T47D (cell line): ENCODE measurements around the gene TRPM3.

Source experiments
- DNase-seq, 2 experiments: peaks; one replicate each; pipeline versions ENCODE4 v3.0.0 to v3.0.0-alpha.2; 2011 to 2012; ENCODE audit warnings: low read depth in 1 of 2, low spot score in 1 of 2
- JUND ChIP-seq: IDR thresholded peaks from 2 replicates; pipeline ENCODE4 v1.6.1; 2012; ENCODE audit warnings: low read depth
- in situ Hi-C: cut with HindIII; loops from 2 replicates; pipeline ENCODE4 v1.10.0; 2016; ENCODE audit warnings: low sequenced_read_pairs, low pct_unique_long_range_greater_than_20kb

Gene TRPM3

GRCh38 chr9:71122022-71122275 is 528 bp upstream of the TRPM3 start:
- no peak for TF ChIP-seq JUND
- no peak for DNase-seq
- in situ Hi-C loops, result no loop called here

DNA sequence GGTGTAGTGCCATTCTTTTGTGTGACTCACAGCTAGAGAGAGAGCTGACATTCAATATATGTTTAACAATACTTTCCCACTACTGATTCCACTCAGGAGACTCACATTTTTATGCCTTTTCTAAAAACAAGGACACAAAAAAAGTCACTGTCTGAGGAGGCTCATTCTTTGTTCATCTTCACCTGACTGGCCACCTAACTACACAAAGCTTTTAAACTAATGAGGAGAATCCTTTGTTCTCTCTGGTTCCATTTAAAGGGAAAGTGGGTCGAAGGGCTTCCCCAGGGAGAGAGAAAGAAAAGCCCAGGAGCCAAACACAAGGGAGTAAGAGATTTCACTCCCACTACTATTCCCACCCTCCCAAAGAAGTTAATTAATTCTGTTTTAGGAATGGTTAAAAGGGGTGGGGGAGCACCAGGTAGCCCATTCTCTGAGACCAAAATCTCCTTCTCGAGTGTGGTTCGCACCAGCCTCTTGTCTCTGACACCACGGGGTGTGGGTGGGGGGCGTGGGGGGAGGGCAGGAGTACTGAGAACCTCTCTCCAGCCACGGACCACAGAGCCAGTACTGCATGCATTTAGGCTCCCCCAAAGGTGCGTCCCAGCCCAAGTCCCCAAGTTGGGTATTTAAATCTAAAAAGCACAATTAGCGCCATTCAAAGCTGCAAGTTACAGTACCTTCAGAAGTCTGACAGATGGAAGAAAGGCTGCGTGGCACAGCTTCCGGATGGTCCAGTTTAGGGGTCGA is 747 bp downstream of the TRPM3 start:
- no peak for DNase-seq
- TF ChIP-seq JUND, result no peak
- in situ Hi-C loops, result no loop called here

DNA sequence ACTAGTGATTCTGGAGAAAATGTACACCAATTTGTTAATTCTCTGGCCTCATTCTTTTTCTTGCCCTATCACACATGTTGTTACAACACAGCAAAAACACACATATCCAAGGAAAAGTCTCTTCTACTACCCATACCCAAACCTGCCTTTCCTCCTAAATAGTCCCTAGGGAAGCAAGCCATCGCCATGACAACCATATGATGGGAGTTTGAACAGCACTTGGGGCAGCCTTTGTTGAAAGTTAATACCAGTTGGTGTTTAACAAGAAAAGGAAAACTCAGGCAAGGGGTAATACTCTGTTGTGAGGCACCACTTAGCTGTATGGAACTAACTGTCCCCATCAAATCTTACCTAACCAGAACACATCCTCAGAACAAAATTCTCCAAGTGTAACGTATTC is 1.7 kb downstream of the TRPM3 start:
- no peak for TF ChIP-seq JUND
- no peak for DNase-seq
- in situ Hi-C loops, result no loop called here

GRCh38 chr9:71118324-71118723 is 3.1 kb downstream of the TRPM3 start:
- no peak for DNase-seq
- in situ Hi-C loops, result no loop called here
- TF ChIP-seq JUND, result no peak

GRCh38 chr9:71115448-71115975 is 5.9 kb downstream of the TRPM3 start:
- DNase-seq, result no peak
- in situ Hi-C loops, result no loop called here
- no peak for TF ChIP-seq JUND

DNA sequence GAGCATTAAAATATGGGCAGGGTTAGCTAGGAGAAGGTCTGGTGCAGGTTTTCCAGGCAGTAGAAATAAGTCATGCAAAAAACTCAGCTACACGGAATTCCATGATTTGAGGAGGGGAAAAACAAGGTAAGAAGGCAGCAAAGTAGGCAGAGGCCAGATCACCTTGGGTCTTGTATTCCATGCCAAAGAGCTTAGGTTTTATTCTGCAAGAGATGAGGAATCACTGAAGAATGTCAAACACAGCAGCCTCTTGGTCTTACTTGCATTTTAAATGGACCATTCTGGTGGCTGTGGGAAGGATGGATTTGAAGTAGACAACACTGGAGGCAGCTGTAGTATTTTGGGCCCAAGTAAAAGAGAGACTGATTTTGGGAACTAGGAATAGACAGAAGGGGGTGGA is 8.6 kb downstream of the TRPM3 start:
- no peak for TF ChIP-seq JUND
- in situ Hi-C loops, result no loop called here
- no peak for DNase-seq

DNA sequence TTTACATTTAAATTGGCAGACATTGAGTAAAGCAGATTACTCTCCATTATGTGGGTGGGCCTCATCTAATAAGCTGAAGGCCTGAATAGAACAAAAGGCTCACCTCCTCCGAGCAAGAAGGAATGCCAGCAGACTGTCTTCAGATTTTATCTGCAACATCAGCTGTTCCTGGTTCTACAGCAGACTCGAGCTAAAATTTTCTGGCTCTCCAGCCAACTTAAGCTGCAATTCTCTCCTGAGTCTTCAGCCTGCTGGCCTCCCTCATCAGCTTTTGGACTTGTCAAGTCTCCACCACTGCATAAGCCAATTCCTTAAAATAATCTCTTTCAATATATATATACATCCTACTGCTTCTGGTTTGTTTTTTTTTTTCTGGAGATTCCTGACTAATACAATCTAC is 12.5 kb downstream of the TRPM3 start:
- in situ Hi-C loops, result no loop called here
- TF ChIP-seq JUND, result no peak
- DNase-seq, result no peak

DNA sequence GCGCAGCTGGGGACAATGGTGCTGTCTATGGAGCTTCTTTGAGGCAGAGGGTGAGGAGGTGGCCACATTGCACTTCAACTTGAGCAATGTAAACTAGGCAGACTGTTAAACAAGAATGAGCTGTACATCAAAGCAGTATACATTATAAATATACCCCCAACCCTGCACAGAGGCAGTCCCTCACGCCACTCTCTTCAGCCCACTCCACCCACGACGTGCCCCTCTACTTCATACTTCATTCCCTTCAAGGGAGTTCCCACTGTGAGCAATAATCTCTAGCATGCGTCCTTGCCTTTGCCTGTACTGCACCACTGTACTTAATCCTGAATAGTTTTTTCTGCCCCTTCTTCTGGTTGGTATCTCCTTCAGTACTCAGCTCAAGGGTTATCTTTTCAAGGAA is 14.4 kb downstream of the TRPM3 start:
- TF ChIP-seq JUND, result no peak
- DNase-seq, result no peak
- in situ Hi-C loops, result no loop called here

GRCh38 chr9:71105192-71105591 is 16.2 kb downstream of the TRPM3 start:
- in situ Hi-C loops, result no loop called here
- no peak for DNase-seq
- TF ChIP-seq JUND, result no peak

GRCh38 chr9:71098801-71099200 is 22.6 kb downstream of the TRPM3 start:
- TF ChIP-seq JUND, result no peak
- in situ Hi-C loops, result no loop called here
- no peak for DNase-seq

GRCh38 chr9:71097671-71098070 is 23.8 kb downstream of the TRPM3 start:
- no peak for TF ChIP-seq JUND
- DNase-seq, result no peak
- in situ Hi-C loops, result no loop called here

- TF ChIP-seq JUND, result no peak
- in situ Hi-C loops, result no loop called here
- DNase-seq, result no peak
Observed at GRCh38 chr9:71096421-71097108, 24.9 kb downstream of the TRPM3 start.

DNA sequence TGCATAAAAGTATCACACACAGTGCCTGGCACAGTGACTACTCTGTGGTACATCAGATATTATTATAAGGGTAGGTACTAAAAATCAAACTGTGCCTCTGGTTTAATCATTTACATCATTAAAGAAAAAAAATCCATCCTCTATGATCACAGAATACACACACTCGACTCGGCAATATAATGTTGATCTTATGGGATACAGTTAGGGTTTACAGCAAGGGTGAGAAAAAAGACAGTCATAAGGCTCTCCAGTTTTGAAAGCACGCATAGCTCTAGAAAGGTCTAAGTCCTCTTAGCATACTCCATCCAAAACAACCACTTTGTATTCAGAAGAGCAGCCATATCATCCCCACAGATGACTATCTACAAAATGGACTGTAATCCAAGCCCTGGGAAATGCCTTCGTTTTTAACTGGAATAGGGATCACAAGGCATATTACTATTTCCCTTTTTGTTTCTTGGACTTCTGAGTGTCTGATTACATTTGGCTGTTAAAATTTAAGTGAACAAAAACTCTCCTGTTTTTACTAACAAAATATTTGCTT is 26.6 kb downstream of the TRPM3 start:
- DNase-seq, result no peak
- in situ Hi-C loops, result no loop called here
- TF ChIP-seq JUND, result no peak
